Effector memory CD8-positive, alpha-beta T cell (primary cell): ENCODE data around the gene GPC1.

Experiments used
- ATAC-seq: fragments of 150-1000 bp; cut with Tn5 transposase; replicated peaks from 2 replicates; pipeline ENCODE4 v1.10.0; 2021; ENCODE audit warnings: mild to moderate bottlenecking, moderate library complexity
- DNase-seq, 3 experiments: peaks; one replicate each; pipeline ENCODE4 v3.0.0; 2021
- H3K27ac Mint-ChIP-seq, 2 donors: one replicate each; pipeline ENCODE4 v1.8.0; 2022; ENCODE audit warnings: mild to moderate bottlenecking in 2 of 2, mixed read lengths in 2 of 2, moderate library complexity in 2 of 2
- H3K27me3 Mint-ChIP-seq, 2 donors: one replicate each; pipeline ENCODE4 v1.8.0; 2022; ENCODE audit warnings: mixed read lengths in 2 of 2
- H3K36me3 Mint-ChIP-seq: one replicate; pipeline ENCODE4 v1.8.0; 2022; ENCODE audit warnings: mild to moderate bottlenecking, moderate library complexity, mixed read lengths; ENCODE audit not compliant: insufficient read depth
- H3K4me1 Mint-ChIP-seq, 2 donors: one replicate each; pipeline ENCODE4 v1.8.0; 2022; ENCODE audit warnings: low read depth in 2 of 2, mixed read lengths in 2 of 2
- H3K4me3 Mint-ChIP-seq, 2 donors: one replicate each; pipeline ENCODE4 v1.8.0; 2022; ENCODE audit warnings: mild to moderate bottlenecking in 2 of 2, mixed read lengths in 2 of 2, moderate library complexity in 2 of 2
- H3K9me3 Mint-ChIP-seq, 2 donors: one replicate each; pipeline ENCODE4 v1.8.0; 2022; ENCODE audit warnings: mixed read lengths in 2 of 2

Gene GPC1

GRCh38 chr2:240458900-240459391 lies 23.5 kb downstream of the GPC1 start:
- ATAC-seq (no peak), DNase-seq (no peak)
- peaks cover 4 to 10% of the 10 kb centered on the region in 2 donors for H3K4me1 Mint-ChIP-seq
- no peaks in the 10 kb centered on the region for H3K9me3 Mint-ChIP-seq
- no peak overlapping the region for H3K4me3 Mint-ChIP-seq
- H3K36me3 Mint-ChIP-seq: peaks cover 5% of the 10 kb centered on the region
- H3K27me3 Mint-ChIP-seq: peaks cover 20 to 37% of the 10 kb centered on the region in 2 donors
- no peak overlapping the region for H3K27ac Mint-ChIP-seq

- peaks cover 13 to 31% of the 10 kb centered on the region in 2 donors for H3K27me3 Mint-ChIP-seq
- no peak for DNase-seq
- H3K4me1 Mint-ChIP-seq: peaks cover 4% of the 10 kb centered on the region in 2 donors
- H3K9me3 Mint-ChIP-seq: no peaks in the 10 kb centered on the region
- no peak for ATAC-seq
- H3K36me3 Mint-ChIP-seq: peaks cover 2% of the 10 kb centered on the region
- H3K27ac Mint-ChIP-seq: no peak overlapping the region
- H3K4me3 Mint-ChIP-seq: no peak overlapping the region
These were observed 24.2 kb downstream of the GPC1 start for GRCh38 chr2:240459401-240460252.

- Mint-ChIP-seq H3K27ac (no peak overlapping the region), H3K9me3 (no peaks in the 10 kb centered on the region), H3K4me3 (no peak overlapping the region), H3K36me3 (peaks cover 2% of the 10 kb centered on the region), H3K4me1 (no peaks in the 10 kb centered on the region), H3K27me3 (peaks cover 8 to 24% of the 10 kb centered on the region in 2 donors)
- DNase-seq (no peak), ATAC-seq (no peak)
These were observed 24.8 kb downstream of the GPC1 start for GRCh38 chr2:240460253-240460711.

DNA sequence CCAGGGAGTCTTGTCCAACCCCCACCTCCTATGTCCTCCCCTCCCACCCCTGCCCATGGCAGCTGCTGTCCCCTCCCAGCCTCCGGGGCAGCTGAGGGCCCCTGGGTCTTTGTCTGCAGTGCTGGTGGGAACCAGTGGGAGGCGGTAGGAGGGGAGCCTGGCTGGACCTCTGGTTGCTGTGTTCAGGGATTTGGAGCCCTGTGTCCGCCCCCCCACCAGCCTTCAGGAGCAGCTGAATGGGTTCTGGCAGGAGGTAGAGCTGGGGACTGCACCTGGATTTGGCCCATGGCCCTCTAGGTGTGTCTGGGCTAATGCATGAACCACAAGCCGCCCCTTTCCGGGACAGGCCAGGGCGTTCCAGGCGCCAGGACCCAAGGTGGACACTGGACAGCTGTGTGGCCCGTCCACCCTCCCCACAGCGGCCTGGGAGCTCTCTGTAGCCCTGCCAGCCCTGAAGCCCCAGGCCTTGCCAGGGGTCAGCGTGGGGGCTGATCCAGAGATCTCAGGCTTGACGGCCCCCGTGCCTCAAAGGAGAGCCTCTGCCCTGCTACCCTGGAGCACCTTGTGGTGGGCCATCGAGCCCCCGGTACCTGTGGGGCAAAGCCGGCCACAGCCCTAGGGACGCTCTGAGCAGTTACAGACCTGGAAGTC lies 25.4 kb downstream of the GPC1 start:
- DNase-seq (no peak), ATAC-seq (no peak)
- Mint-ChIP-seq H3K4me1 (no peaks in the 10 kb centered on the region), H3K27me3 (peaks cover 8 to 22% of the 10 kb centered on the region in 2 donors), H3K4me3 (no peak overlapping the region), H3K36me3 (peaks cover 2% of the 10 kb centered on the region), H3K27ac (no peak overlapping the region), H3K9me3 (no peaks in the 10 kb centered on the region)

DNA sequence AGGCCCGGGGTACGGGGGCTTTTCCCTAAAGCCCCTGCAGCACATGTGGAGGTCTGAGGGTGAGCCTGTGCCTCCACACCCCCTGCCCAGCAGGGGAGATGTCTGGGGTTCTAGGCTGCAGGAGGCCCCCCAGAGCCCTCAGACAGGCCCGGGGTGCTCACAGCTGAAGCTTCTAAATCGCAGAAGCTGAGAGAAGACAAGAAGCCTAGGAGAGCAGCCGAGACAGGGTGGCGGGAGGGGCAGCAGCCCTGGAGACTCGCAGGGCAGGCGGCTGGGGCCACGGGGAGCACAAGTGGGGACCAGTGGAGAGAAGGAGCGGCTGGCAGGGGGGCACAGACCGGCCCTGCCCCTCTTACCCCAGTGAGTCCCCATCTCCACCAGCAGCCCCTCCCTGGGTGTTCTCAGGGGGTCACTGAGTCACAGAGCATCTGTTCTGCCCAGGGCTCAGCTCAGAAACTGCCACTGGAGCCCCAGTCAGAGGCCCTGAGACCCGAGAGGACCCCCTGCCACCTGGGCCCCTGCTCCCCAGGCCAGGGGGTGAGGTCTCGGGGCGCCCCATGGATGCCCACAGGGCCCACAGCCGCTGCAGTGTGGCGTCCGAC lies 26.1 kb downstream of the GPC1 start:
- no peaks in the 10 kb centered on the region for H3K9me3 Mint-ChIP-seq
- peaks cover 5 to 17% of the 10 kb centered on the region in 2 donors for H3K27me3 Mint-ChIP-seq
- no peaks in the 10 kb centered on the region for H3K4me1 Mint-ChIP-seq
- H3K27ac Mint-ChIP-seq: no peak overlapping the region
- DNase-seq: no peak
- H3K4me3 Mint-ChIP-seq: no peak overlapping the region
- H3K36me3 Mint-ChIP-seq: peaks cover 2% of the 10 kb centered on the region
- no peak for ATAC-seq

- ATAC-seq (no peak), DNase-seq (no peak)
- Mint-ChIP-seq H3K9me3 (no peaks in the 10 kb centered on the region), H3K36me3 (peaks cover 2% of the 10 kb centered on the region), H3K27ac (no peak overlapping the region), H3K27me3 (peaks cover 0 to 11% of the 10 kb centered on the region in 2 donors), H3K4me1 (no peaks in the 10 kb centered on the region), H3K4me3 (no peak overlapping the region)
These were observed 26.7 kb downstream of the GPC1 start for GRCh38 chr2:240462073-240462706.

DNA sequence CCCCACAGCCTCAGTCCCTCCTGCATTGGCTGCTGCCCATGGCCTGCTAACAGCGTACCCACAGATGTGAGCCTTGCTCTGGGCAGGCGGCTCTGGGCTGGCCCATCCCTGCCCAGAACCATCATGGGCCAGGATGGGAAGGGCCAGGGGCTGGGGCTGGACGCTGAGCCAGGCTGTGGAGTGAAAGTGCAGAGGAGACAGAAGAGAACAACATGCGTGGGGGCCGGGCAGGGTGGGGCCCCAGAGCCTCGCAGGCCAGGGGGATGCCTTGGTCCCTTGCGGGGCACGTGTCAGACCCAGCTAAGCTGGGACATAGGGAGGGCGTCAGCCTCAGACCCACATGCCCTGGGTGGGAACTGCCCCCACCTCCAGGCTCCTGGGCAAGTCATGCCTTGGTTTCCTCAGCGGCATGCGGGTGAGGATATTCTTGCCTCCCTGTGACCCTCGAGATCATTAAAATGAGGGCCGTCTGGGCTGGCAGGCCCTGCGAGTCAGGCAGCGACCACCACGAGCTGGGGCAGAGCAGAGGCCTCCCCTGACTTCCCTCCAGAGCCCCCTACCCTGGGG lies 27.3 kb downstream of the GPC1 start:
- H3K9me3 Mint-ChIP-seq: no peaks in the 10 kb centered on the region
- H3K4me1 Mint-ChIP-seq: no peaks in the 10 kb centered on the region
- no peak for ATAC-seq
- peaks cover 0 to 5% of the 10 kb centered on the region in 2 donors for H3K27me3 Mint-ChIP-seq
- no peak for DNase-seq
- H3K36me3 Mint-ChIP-seq: peaks cover 2% of the 10 kb centered on the region
- H3K4me3 Mint-ChIP-seq: no peak overlapping the region
- no peak overlapping the region for H3K27ac Mint-ChIP-seq

DNA sequence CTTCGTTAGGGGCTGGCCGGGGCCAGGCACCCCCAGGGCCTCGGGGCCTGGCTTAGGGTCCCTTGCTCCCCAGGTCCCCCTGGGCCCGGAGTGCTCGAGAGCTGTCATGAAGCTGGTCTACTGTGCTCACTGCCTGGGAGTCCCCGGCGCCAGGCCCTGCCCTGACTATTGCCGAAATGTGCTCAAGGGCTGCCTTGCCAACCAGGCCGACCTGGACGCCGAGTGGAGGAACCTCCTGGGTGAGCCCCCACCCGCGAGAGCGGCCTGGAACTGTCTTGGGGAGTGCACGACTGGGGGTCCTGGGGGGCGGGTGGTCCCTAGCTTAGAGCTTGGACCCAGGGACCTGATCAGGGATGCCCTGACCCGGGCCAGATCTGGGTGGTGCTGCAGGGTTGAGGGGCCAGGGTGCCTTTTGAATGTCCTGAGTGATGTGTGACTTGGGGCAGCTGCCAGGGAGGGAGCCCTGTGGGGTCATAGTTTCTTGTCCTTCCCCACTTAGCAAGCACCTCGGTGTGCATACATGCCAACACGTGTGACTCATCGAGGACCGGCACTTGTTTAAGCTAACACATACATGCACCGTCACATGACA lies 27.9 kb downstream of the GPC1 start:
- Mint-ChIP-seq H3K27me3 (no peaks in the 10 kb centered on the region), H3K27ac (no peak overlapping the region), H3K36me3 (peaks cover 6% of the 10 kb centered on the region), H3K4me1 (no peaks in the 10 kb centered on the region), H3K9me3 (no peaks in the 10 kb centered on the region), H3K4me3 (no peak overlapping the region)
- ATAC-seq (no peak), DNase-seq (no peak)

GRCh38 chr2:240463866-240464481 lies 28.5 kb downstream of the GPC1 start:
- Mint-ChIP-seq H3K4me3 (no peak overlapping the region), H3K36me3 (peaks cover 6% of the 10 kb centered on the region), H3K9me3 (no peaks in the 10 kb centered on the region), H3K27me3 (no peaks in the 10 kb centered on the region), H3K27ac (no peak overlapping the region), H3K4me1 (no peaks in the 10 kb centered on the region)
- DNase-seq: no peak
- no peak for ATAC-seq

DNA sequence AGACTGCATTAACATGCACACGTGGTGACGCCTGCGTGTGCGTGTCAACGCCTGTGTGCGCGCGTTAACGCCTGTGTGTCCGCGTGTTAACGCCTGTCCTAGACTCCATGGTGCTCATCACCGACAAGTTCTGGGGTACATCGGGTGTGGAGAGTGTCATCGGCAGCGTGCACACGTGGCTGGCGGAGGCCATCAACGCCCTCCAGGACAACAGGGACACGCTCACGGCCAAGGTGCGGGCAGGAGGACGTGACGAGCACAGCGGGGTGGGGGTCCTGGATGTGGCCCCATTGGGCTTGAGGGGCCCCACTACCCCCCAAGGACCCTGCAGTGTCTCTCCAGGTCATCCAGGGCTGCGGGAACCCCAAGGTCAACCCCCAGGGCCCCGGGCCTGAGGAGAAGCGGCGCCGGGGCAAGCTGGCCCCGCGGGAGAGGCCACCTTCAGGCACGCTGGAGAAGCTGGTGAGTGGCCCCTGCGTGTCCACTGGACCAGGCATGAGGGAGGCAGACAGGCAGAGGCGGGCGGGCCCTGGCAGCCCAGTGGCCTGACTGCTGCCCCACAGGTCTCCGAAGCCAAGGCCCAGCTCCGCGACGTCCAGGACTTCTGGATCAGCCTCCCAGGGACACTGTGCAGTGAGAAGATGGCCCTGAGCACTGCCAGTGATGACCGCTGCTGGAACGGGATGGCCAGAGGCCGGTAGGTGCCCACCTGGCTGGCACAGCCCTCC lies 29.2 kb downstream of the GPC1 start:
- H3K27me3 Mint-ChIP-seq: no peaks in the 10 kb centered on the region
- ATAC-seq (no peak), DNase-seq (no peak)
- H3K36me3 Mint-ChIP-seq: peaks cover 6% of the 10 kb centered on the region
- no peaks in the 10 kb centered on the region for H3K9me3 Mint-ChIP-seq
- no peak overlapping the region for H3K4me3 Mint-ChIP-seq
- H3K4me1 Mint-ChIP-seq: peaks cover 0 to 1% of the 10 kb centered on the region in 2 donors
- H3K27ac Mint-ChIP-seq: no peak overlapping the region

- Mint-ChIP-seq H3K27ac (no peak overlapping the region), H3K27me3 (no peaks in the 10 kb centered on the region), H3K4me3 (no peak overlapping the region), H3K9me3 (no peaks in the 10 kb centered on the region), H3K36me3 (peaks cover 6% of the 10 kb centered on the region), H3K4me1 (peaks cover 0 to 1% of the 10 kb centered on the region in 2 donors)
- ATAC-seq (no peak), DNase-seq (peak in 1 of 3 experiments; percentile 0)
These were observed 29.9 kb downstream of the GPC1 start for GRCh38 chr2:240465268-240465764.
